ENCODE measurements around the gene CTBP2.

Gene CTBP2

GRCh38 chr10:125006188-125006680 lies 154.1 kb downstream of the CTBP2 start:
- DNase-seq (ENCODE audit: low read depth): no peak

DNA sequence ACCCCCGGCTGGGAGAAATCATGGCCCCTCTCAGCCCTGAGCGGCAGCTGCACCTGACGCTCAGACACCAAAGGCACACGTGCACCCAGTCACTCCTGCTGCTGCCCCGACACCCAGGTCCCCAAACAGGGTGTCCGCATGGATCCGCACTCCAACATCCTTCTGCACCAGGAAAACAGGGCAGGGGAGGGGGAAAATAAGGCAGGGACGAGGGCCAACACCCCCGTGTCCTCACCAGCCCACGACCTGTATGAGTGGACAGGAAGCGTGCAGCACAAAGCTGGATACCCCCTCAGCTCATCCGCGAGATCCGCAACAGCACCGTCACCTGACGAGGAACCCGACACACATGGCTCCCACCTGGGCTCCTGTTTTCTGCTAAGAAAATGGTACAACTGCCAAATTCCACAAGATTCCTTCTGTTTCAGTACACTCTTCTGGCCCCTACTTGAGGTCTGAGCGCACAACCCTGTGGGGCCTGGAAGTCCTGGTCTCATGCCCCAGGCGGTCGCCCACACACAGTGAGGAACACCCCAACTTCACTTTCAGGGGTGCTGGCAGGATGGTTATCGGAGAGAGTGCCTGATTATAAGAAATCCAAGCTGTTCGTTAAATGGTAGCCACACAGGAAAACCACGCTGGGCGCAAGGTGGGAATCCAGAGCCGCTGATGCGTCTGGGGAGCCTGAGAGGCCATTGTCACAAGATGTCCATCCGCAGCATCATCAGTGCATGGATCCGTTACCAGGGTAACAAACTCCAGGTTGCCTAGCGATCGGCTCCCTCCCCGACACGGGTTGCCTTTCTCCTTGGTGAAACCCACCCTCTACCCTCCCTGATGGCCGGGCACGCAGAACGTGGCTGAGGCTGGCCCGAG lies 154.8 kb downstream of the CTBP2 start:
- H3K4me3 ChIP-seq (ENCODE audit: low read depth, low read length): no peak overlapping the region
- DNase-seq (ENCODE audit: low read depth): no peak

More at GRCh38 chr10:125006188-125006680, 154.1 kb downstream of the CTBP2 start:
- H3K4me3 ChIP-seq (ENCODE audit: low read depth, low read length): no peak overlapping the region

DNA sequence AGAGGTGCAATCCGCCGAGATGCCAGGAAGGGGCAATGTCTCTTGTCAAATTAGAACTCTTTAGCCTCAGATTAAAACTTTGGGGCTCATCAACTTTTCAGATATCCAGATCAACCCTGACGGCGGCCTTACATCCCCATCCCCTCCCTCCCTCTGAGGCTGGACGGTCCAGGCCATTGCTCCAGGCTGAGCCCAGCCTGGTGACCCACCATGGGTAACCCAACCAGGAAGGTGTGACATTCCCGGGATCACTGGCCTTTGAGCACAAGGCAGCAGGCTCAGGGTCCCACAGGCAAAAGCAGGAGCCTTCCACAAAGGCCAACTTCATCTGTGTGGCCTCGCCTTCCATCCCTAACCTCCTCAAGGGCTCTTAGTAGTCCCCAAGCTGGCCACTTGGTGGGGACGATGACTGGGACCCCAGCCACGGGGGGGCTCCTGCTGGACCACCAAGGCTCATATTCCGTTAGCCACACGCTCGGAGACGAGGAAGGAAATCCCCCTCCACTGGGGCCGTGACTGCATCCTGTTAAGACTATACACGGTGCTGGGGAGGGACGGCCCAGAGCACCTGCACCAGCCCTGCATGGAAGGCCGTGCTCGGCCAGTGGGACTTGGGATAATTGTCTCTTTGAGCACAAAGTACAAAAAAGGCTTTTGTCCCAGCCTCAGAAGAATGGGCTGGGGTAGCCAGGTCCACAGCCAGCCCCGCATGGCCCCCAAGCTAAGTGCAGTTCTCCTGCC lies 155.6 kb downstream of the CTBP2 start:
- DNase-seq (ENCODE audit: low read depth): no peak
- H3K4me3 ChIP-seq (ENCODE audit: low read depth, low read length): no peak overlapping the region

GRCh38 chr10:125003901-125004467 lies 156.4 kb downstream of the CTBP2 start:
- no peak for DNase-seq (ENCODE audit: low read depth)
- no peak overlapping the region for H3K4me3 ChIP-seq (ENCODE audit: low read depth, low read length)

- no peak overlapping the region for H3K4me3 ChIP-seq (ENCODE audit: low read depth, low read length)
- no peak for DNase-seq (ENCODE audit: low read depth)
Measured at GRCh38 chr10:125003146-125003900, 157.0 kb downstream of the CTBP2 start.

- no peak overlapping the region for H3K4me3 ChIP-seq (ENCODE audit: low read depth, low read length)
- no peak for DNase-seq (ENCODE audit: low read depth)
Measured at GRCh38 chr10:125002423-125003145, 157.8 kb downstream of the CTBP2 start.

- no peak overlapping the region for H3K4me3 ChIP-seq (ENCODE audit: low read depth, low read length)
- no peak for DNase-seq (ENCODE audit: low read depth)
Measured at GRCh38 chr10:125002047-125002422, 158.3 kb downstream of the CTBP2 start.

DNA sequence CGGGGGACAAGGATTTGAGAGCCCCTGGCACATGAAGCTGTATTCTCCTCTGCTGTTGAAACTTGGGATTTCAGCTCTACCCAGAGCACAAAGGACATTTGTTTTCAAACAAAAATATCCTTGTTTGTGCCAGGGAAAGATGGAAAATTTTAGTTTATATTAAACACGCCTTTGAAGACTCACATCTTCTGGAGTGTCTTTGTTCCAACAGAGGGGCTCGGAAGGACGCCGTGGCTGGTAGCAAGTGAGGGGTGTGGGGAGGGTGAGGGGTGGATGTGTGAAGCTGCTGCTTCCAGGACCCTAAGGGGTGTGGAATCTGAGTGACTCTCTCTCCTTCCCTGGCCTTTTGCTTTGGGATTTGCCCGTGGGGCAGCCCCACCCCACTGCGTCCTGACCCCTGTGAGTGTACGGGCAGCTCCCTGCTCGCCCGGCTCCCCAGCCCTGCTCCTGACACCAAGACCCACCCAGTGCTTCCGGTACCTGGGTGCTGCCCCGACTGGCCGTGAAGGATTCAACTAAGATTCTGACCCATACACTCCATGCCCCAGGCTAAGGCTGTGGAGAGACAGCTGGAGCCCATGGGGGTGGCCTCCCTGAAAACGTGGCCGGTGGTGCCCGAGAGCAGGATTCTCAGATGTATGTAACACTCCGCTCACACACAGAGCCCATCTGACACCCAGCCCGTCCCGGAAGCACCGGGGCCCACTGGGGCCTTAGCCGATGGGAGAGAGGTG lies 158.9 kb downstream of the CTBP2 start:
- no peak overlapping the region for H3K4me3 ChIP-seq (ENCODE audit: low read depth, low read length)
- DNase-seq (ENCODE audit: low read depth): no peak

- DNase-seq (ENCODE audit: low read depth): no peak
- no peak overlapping the region for H3K4me3 ChIP-seq (ENCODE audit: low read depth, low read length)
Measured at GRCh38 chr10:125000366-125001312, 159.7 kb downstream of the CTBP2 start.

DNA sequence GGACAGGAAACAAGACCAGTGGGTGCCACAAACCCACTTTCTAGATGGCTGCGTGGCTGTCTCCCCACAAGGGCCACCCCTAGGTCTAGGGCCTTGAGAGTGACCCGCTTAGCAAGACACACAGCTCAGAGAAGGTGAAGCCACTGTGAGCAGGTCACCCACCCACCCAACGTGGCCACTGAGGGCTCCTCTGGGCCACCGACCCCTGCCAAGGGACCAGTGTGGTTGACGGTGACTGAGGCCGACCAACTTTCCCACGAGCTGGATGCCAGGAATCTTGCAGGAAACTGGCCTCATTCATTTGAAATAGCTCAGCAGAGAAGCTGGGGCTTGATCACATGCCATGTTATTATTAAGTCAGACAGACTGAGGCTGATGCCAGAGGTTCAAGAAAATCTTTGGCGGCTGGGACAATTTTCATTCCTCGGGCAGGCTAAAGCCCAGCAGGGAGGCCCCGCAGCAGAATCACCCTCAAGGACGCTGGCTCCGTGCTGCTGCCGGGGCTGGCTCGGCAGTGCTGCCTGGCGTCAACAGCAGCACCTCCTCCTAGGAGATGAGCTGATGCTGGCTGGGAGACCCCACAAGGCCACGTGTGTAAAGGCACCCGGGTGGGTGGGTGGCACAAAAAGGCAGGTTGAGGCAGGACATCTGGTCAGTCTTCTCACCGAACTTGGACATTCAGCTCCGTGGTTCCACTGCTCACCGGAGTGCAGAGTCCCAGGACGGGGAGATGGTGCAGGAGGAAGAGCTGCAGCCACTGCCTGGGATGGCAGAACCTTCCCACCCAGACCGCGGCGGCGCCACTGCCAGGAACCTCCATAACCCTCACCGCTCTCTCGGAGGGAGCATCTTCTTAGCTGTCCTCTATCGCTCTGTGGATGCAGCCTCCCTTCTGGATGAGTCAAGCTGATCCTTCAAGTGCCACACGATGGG lies 160.7 kb downstream of the CTBP2 start:
- DNase-seq (ENCODE audit: low read depth): no peak
- H3K4me3 ChIP-seq (ENCODE audit: low read depth, low read length): no peak overlapping the region

DNA sequence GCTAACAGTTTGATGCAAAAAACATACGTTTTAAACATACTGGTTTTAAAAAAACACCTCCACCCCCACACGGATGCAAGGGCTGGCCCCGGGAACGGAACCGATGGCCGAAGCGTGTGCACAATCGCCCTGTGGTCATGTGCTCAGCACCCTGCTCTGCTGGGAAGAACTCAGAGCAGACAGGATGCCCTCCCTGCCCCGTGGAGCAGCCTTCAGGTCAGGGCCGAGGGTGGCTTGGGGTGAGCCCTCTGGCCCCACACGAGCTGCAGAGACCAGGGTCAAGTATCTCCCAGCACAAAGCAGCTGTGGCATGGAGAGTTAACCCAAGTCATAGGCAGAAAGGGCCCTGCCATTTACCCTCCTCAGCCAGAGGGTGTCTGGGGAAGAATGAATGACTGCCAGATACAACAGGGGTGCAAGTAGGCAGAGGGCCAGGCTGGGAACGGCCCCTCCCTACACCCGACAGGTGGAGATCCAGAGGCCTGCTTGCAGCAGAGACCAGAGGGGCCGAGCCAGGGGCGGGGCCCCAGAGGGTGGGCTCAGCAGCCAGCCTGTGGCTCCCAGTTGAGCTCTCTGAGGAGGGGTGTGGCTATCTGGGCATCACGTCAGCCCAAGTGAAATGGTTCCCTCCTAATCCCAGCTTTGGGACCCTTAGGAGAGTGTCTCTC lies 161.6 kb downstream of the CTBP2 start:
- no peak overlapping the region for H3K4me3 ChIP-seq (ENCODE audit: low read depth, low read length)
- no peak for DNase-seq (ENCODE audit: low read depth)

- H3K4me3 ChIP-seq (ENCODE audit: low read depth, low read length): no peak overlapping the region
- DNase-seq (ENCODE audit: low read depth): no peak
Measured at GRCh38 chr10:124997771-124998623, 162.4 kb downstream of the CTBP2 start.

GRCh38 chr10:124997306-124997705 lies 163.1 kb downstream of the CTBP2 start:
- no peak overlapping the region for H3K4me3 ChIP-seq (ENCODE audit: low read depth, low read length)
- no peak for DNase-seq (ENCODE audit: low read depth)

DNA sequence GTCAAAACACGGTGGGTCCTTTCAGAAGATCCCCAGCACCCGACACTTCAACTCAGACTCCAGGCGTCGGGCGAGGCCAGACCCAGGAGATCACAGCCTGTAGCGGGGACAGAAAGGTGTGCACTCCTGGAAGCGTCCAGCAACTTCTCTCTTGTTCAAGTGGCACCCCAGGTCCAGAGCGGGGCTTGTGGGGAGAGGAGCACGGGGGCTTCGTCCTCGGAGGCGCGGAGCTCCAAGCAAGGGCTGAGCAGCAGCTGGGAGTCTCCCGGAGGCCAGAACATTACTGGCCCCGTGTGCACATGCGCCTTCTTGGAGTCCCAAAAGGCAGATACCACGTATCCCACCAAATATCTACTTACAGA lies 163.5 kb downstream of the CTBP2 start:
- DNase-seq (ENCODE audit: low read depth): no peak
- H3K4me3 ChIP-seq (ENCODE audit: low read depth, low read length): no peak overlapping the region

Measured in skeletal muscle cell (primary cell).